ENCODE data around the gene CSTF2T. TPM values are rescaled to one million over a fixed set of nuclear protein-coding genes. Genes with fewer than 3 reads are reported as not detected.

Gene CSTF2T
- total RNA-seq, 1 donor from 2014 or later, result 30.3 TPM

GRCh38 chr10:51679841-51680240, 19.6 kb downstream of the CSTF2T start:
- no peak overlapping the region for H3K9ac ChIP-seq (ENCODE audit: low read depth in 1 of 3, low read length in 3 of 3)
- no peak overlapping the region for H3K4me3 ChIP-seq (ENCODE audit: low read length in 3 of 3)
- no peaks in the 10 kb centered on the region for H3K36me3 ChIP-seq (ENCODE audit: control insufficient read depth in 3 of 3, insufficient read depth in 3 of 3, low read length in 3 of 3)
- H3K27me3 ChIP-seq (ENCODE audit: control insufficient read depth in 3 of 3, insufficient read depth in 3 of 3, low read length in 3 of 3), result no peaks in the 10 kb centered on the region
- H3K27ac ChIP-seq (ENCODE audit: low read depth, low read length), result no peak overlapping the region
- H3K9me3 ChIP-seq (ENCODE audit: control insufficient read depth in 3 of 3, low read length in 3 of 3), result no peaks in the 10 kb centered on the region
- H3K4me1 ChIP-seq (ENCODE audit: control insufficient read depth in 3 of 3, insufficient read depth in 3 of 3, low read length in 3 of 3), result no peaks in the 10 kb centered on the region

GRCh38 chr10:51675088-51675487, 24.3 kb downstream of the CSTF2T start:
- Histone ChIP-seq H3K27me3 (ENCODE audit: control insufficient read depth in 3 of 3, insufficient read depth in 3 of 3, low read length in 3 of 3) (no peaks in the 10 kb centered on the region), H3K27ac (ENCODE audit: low read depth, low read length) (no peak overlapping the region), H3K9me3 (ENCODE audit: control insufficient read depth in 3 of 3, low read length in 3 of 3) (no peaks in the 10 kb centered on the region), H3K4me1 (ENCODE audit: control insufficient read depth in 3 of 3, insufficient read depth in 3 of 3, low read length in 3 of 3) (no peaks in the 10 kb centered on the region), H3K9ac (ENCODE audit: low read depth in 1 of 3, low read length in 3 of 3) (no peak overlapping the region), H3K36me3 (ENCODE audit: control insufficient read depth in 3 of 3, insufficient read depth in 3 of 3, low read length in 3 of 3) (no peaks in the 10 kb centered on the region), H3K4me3 (ENCODE audit: low read length in 3 of 3) (no peak overlapping the region)

GRCh38 chr10:51672039-51672535, 27.3 kb downstream of the CSTF2T start:
- no peak overlapping the region for H3K4me3 ChIP-seq (ENCODE audit: low read length in 3 of 3)
- H3K4me1 ChIP-seq (ENCODE audit: control insufficient read depth in 3 of 3, insufficient read depth in 3 of 3, low read length in 3 of 3), result peaks cover 0 to 4% (median 0%) of the 10 kb centered on the region in 3 donors
- no peak overlapping the region for H3K9ac ChIP-seq (ENCODE audit: low read depth in 1 of 3, low read length in 3 of 3)
- H3K36me3 ChIP-seq (ENCODE audit: control insufficient read depth in 3 of 3, insufficient read depth in 3 of 3, low read length in 3 of 3), result no peaks in the 10 kb centered on the region
- no peaks in the 10 kb centered on the region for H3K27me3 ChIP-seq (ENCODE audit: control insufficient read depth in 3 of 3, insufficient read depth in 3 of 3, low read length in 3 of 3)
- H3K9me3 ChIP-seq (ENCODE audit: control insufficient read depth in 3 of 3, low read length in 3 of 3), result no peaks in the 10 kb centered on the region
- no peak overlapping the region for H3K27ac ChIP-seq (ENCODE audit: low read depth, low read length)

DNA sequence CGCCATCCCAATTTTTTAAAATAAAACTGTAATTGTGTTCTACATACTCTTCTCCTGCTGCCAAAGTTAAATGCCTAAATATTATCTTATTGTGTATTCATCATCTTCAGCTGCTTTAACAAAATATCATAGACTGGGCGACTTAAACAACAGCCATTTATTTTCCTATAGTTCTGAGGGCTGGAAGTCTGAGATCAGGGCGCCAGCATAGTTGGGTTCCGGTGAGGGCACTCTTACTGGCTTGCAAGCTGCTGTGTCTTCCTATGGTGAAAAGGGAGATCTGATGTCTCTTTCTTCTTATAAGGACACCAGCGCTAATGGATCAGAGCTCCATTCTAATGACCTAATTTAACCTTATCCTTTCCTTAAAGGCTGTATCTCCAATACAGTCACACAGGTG, 30.4 kb downstream of the CSTF2T start:
- no peak overlapping the region for H3K4me3 ChIP-seq (ENCODE audit: low read length in 3 of 3)
- H3K4me1 ChIP-seq (ENCODE audit: control insufficient read depth in 3 of 3, insufficient read depth in 3 of 3, low read length in 3 of 3), result peaks cover 0 to 4% (median 0%) of the 10 kb centered on the region in 3 donors
- no peak overlapping the region for H3K27ac ChIP-seq (ENCODE audit: low read depth, low read length)
- no peaks in the 10 kb centered on the region for H3K36me3 ChIP-seq (ENCODE audit: control insufficient read depth in 3 of 3, insufficient read depth in 3 of 3, low read length in 3 of 3)
- no peaks in the 10 kb centered on the region for H3K9me3 ChIP-seq (ENCODE audit: control insufficient read depth in 3 of 3, low read length in 3 of 3)
- H3K27me3 ChIP-seq (ENCODE audit: control insufficient read depth in 3 of 3, insufficient read depth in 3 of 3, low read length in 3 of 3), result no peaks in the 10 kb centered on the region
- no peak overlapping the region for H3K9ac ChIP-seq (ENCODE audit: low read depth in 1 of 3, low read length in 3 of 3)

GRCh38 chr10:51668336-51668689, 31.1 kb downstream of the CSTF2T start:
- H3K4me3 ChIP-seq (ENCODE audit: low read length in 3 of 3), result no peak overlapping the region
- H3K9ac ChIP-seq (ENCODE audit: low read depth in 1 of 3, low read length in 3 of 3), result no peak overlapping the region
- no peaks in the 10 kb centered on the region for H3K36me3 ChIP-seq (ENCODE audit: control insufficient read depth in 3 of 3, insufficient read depth in 3 of 3, low read length in 3 of 3)
- H3K27ac ChIP-seq (ENCODE audit: low read depth, low read length), result no peak overlapping the region
- H3K4me1 ChIP-seq (ENCODE audit: control insufficient read depth in 3 of 3, insufficient read depth in 3 of 3, low read length in 3 of 3), result peaks cover 0 to 4% (median 0%) of the 10 kb centered on the region in 3 donors
- H3K9me3 ChIP-seq (ENCODE audit: control insufficient read depth in 3 of 3, low read length in 3 of 3), result no peaks in the 10 kb centered on the region
- no peaks in the 10 kb centered on the region for H3K27me3 ChIP-seq (ENCODE audit: control insufficient read depth in 3 of 3, insufficient read depth in 3 of 3, low read length in 3 of 3)

- Histone ChIP-seq H3K4me3 (ENCODE audit: low read length in 3 of 3) (no peak overlapping the region), H3K27ac (ENCODE audit: low read depth, low read length) (no peak overlapping the region), H3K9ac (ENCODE audit: low read depth in 1 of 3, low read length in 3 of 3) (no peak overlapping the region), H3K4me1 (ENCODE audit: control insufficient read depth in 3 of 3, insufficient read depth in 3 of 3, low read length in 3 of 3) (peaks cover 0 to 4% (median 0%) of the 10 kb centered on the region in 3 donors), H3K9me3 (ENCODE audit: control insufficient read depth in 3 of 3, low read length in 3 of 3) (no peaks in the 10 kb centered on the region), H3K27me3 (ENCODE audit: control insufficient read depth in 3 of 3, insufficient read depth in 3 of 3, low read length in 3 of 3) (no peaks in the 10 kb centered on the region), H3K36me3 (ENCODE audit: control insufficient read depth in 3 of 3, insufficient read depth in 3 of 3, low read length in 3 of 3) (no peaks in the 10 kb centered on the region)
These were observed 31.6 kb downstream of the CSTF2T start for GRCh38 chr10:51667678-51668335.

DNA sequence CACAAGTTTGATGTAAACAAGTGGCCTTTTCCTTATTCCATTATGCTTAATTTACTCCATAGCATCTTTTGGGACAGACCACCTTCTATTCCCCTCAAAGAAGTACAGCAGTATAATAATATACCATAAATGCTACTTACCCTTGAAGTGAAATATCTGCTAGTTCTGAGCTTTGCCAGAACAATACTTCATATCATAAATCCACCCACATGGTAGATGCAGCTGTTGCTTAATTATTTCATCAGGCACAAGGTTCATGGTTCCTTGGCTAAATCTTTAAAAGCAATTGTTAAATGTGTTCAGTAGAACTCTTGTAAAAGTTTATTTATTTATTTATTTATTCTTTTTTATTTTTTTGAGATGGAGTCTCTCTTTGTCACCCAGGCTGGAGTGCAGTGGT, 32.9 kb downstream of the CSTF2T start:
- no peaks in the 10 kb centered on the region for H3K36me3 ChIP-seq (ENCODE audit: control insufficient read depth in 3 of 3, insufficient read depth in 3 of 3, low read length in 3 of 3)
- H3K27ac ChIP-seq (ENCODE audit: low read depth, low read length), result no peak overlapping the region

DNA sequence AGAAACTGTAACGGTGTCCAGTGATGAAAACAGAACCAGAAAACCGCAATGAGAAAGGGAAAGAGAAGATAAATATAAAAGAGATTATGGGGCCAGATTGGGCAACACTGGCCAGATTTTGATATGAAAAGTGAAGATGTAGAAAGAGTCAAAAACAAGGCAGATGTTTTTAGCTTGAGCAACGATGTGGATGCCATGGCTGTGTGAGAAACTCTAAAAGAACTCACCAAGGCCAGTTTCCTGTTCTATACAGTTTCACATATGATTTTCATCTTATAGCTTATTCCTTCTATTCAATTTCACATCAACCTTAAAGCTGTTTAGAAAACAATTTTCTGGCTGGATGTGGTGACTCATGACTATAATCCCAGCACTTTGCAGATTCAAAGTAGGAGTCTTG, 36.3 kb downstream of the CSTF2T start:
- no peak overlapping the region for H3K27ac ChIP-seq (ENCODE audit: low read depth, low read length)
- H3K4me3 ChIP-seq (ENCODE audit: low read length in 3 of 3), result no peak overlapping the region
- no peak overlapping the region for H3K9ac ChIP-seq (ENCODE audit: low read depth in 1 of 3, low read length in 3 of 3)

More for the DNA sequence above, 32.9 kb downstream of the CSTF2T start:
- H3K27me3 ChIP-seq (ENCODE audit: control insufficient read depth in 3 of 3, insufficient read depth in 3 of 3, low read length in 3 of 3), result no peaks in the 10 kb centered on the region
- H3K4me1 ChIP-seq (ENCODE audit: control insufficient read depth in 3 of 3, insufficient read depth in 3 of 3, low read length in 3 of 3), result peaks cover 0 to 4% (median 0%) of the 10 kb centered on the region in 3 donors
- H3K9me3 ChIP-seq (ENCODE audit: control insufficient read depth in 3 of 3, low read length in 3 of 3), result no peaks in the 10 kb centered on the region
- H3K9ac ChIP-seq (ENCODE audit: low read depth in 1 of 3, low read length in 3 of 3), result no peak overlapping the region
- H3K4me3 ChIP-seq (ENCODE audit: low read length in 3 of 3), result no peak overlapping the region

DNA sequence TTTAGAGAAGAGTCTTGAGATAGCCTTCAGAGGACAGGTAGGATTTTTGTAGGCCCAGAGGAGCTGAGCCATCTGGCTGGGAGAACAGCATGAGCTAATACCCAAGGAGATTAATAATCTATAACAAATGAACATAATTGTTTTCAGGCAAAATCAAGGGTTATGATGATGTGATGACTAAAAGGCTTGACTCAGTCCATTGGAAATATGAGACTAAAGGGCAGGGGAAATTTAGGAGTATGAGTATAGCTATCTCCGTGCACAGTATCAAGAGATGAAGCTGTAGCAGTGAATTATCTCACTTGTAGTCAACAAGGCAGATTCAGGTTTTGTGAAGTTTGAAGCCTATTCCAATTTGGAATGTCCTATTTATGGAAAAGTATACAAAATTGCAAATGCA, 40.1 kb downstream of the CSTF2T start:
- Histone ChIP-seq H3K27ac (ENCODE audit: low read depth, low read length) (no peak overlapping the region), H3K9me3 (ENCODE audit: control insufficient read depth in 3 of 3, low read length in 3 of 3) (no peaks in the 10 kb centered on the region)

More for the DNA sequence above, 36.3 kb downstream of the CSTF2T start:
- Histone ChIP-seq H3K36me3 (ENCODE audit: control insufficient read depth in 3 of 3, insufficient read depth in 3 of 3, low read length in 3 of 3) (no peaks in the 10 kb centered on the region), H3K27me3 (ENCODE audit: control insufficient read depth in 3 of 3, insufficient read depth in 3 of 3, low read length in 3 of 3) (no peaks in the 10 kb centered on the region), H3K4me1 (ENCODE audit: control insufficient read depth in 3 of 3, insufficient read depth in 3 of 3, low read length in 3 of 3) (peaks cover 0 to 4% (median 0%) of the 10 kb centered on the region in 3 donors), H3K9me3 (ENCODE audit: control insufficient read depth in 3 of 3, low read length in 3 of 3) (no peaks in the 10 kb centered on the region)

GRCh38 chr10:51658000-51658399, 41.4 kb downstream of the CSTF2T start:
- H3K9me3 ChIP-seq (ENCODE audit: control insufficient read depth in 3 of 3, low read length in 3 of 3), result no peaks in the 10 kb centered on the region
- H3K36me3 ChIP-seq (ENCODE audit: control insufficient read depth in 3 of 3, insufficient read depth in 3 of 3, low read length in 3 of 3), result no peaks in the 10 kb centered on the region
- no peak overlapping the region for H3K27ac ChIP-seq (ENCODE audit: low read depth, low read length)
- no peaks in the 10 kb centered on the region for H3K27me3 ChIP-seq (ENCODE audit: control insufficient read depth in 3 of 3, insufficient read depth in 3 of 3, low read length in 3 of 3)
- H3K4me3 ChIP-seq (ENCODE audit: low read length in 3 of 3), result no peak overlapping the region
- no peak overlapping the region for H3K9ac ChIP-seq (ENCODE audit: low read depth in 1 of 3, low read length in 3 of 3)
- H3K4me1 ChIP-seq (ENCODE audit: control insufficient read depth in 3 of 3, insufficient read depth in 3 of 3, low read length in 3 of 3), result peaks cover 0 to 4% (median 0%) of the 10 kb centered on the region in 3 donors

More for the DNA sequence above, 40.1 kb downstream of the CSTF2T start:
- Histone ChIP-seq H3K4me3 (ENCODE audit: low read length in 3 of 3) (no peak overlapping the region), H3K36me3 (ENCODE audit: control insufficient read depth in 3 of 3, insufficient read depth in 3 of 3, low read length in 3 of 3) (no peaks in the 10 kb centered on the region), H3K4me1 (ENCODE audit: control insufficient read depth in 3 of 3, insufficient read depth in 3 of 3, low read length in 3 of 3) (peaks cover 0 to 4% (median 0%) of the 10 kb centered on the region in 3 donors), H3K27me3 (ENCODE audit: control insufficient read depth in 3 of 3, insufficient read depth in 3 of 3, low read length in 3 of 3) (no peaks in the 10 kb centered on the region), H3K9ac (ENCODE audit: low read depth in 1 of 3, low read length in 3 of 3) (no peak overlapping the region)
